Measurements from ENCODE around the gene ZNF35.

GRCh38 chr3:44628716-44629115 lies 19.8 kb upstream of the ZNF35 start:
- TF ChIP-seq FOXP2 (optimal IDR thresholded peaks at IDR 0.05; ENCODE audit: control extremely low read depth, extremely low read length, insufficient read depth): no peak
- no peak for TF ChIP-seq EZH2 (IDR thresholded peaks at IDR 0.05)

All from SK-N-MC (cell line).